Renal cortex interstitium (tissue), 11 donors: ENCODE results near the gene TIMM17B. TPM values are rescaled to one million over a fixed set of nuclear protein-coding genes. Genes with fewer than 3 reads are reported as not detected.
"Not testable (repeated sequence)": the region's sequence is repeated elsewhere in the genome, so short reads cannot be mapped to it uniquely, and the experiment has no call there.

ENCODE experiments used
- DNase-seq, 11 donors: peaks; one replicate each; pipeline ENCODE4 v3.0.0-alpha.2; 2013; ENCODE audit warnings: low read depth in 9 of 11, low spot score in 4 of 11; ENCODE audit errors: extremely low read depth in 1 of 11
- polyA plus RNA-seq, 3 donors: library from polyadenylated mRNA; unstranded; fragments of 120-200 nt; gene quantifications; one replicate each; pipeline ENCODE4 v1.2.1, GENCODE V29; 2013; ENCODE audit not compliant: insufficient read length in 3 of 3

TIMM17B gene
- polyA plus RNA-seq, 3 donors = 33.6 to 46.5 (median 44.3) TPM

- DNase-seq = no peak
Measured at GRCh38 chrX:48904180-48904579, 6.6 kb upstream of the TIMM17B start.

- DNase-seq = no peak
Measured at GRCh38 chrX:48903290-48903689, 5.7 kb upstream of the TIMM17B start.

- DNase-seq = no peak
Measured at GRCh38 chrX:48902776-48903175, 5.2 kb upstream of the TIMM17B start.

- DNase-seq = no peak
Measured at GRCh38 chrX:48902135-48902534, 4.6 kb upstream of the TIMM17B start.

GRCh38 chrX:48901069-48901468, 3.5 kb upstream of the TIMM17B start:
- DNase-seq = no peak

GRCh38 chrX:48899078-48899410, 1.5 kb upstream of the TIMM17B start:
- no peak for DNase-seq

GRCh38 chrX:48897157-48897624, 377 bp downstream of the TIMM17B start:
- DNase-seq = peak in 4 of 11 donors; percentile 47 to 67 (median 62)

- peak in 1 of 11 donors; percentile 9 for DNase-seq
Measured at GRCh38 chrX:48896611-48897011, 957 bp downstream of the TIMM17B start.

- DNase-seq = no peak
Measured at GRCh38 chrX:48894891-48895290, 2.7 kb downstream of the TIMM17B start.

GRCh38 chrX:48893556-48894348, 3.8 kb downstream of the TIMM17B start:
- DNase-seq = no peak

GRCh38 chrX:48892896-48893295, 4.7 kb downstream of the TIMM17B start:
- DNase-seq = no peak

GRCh38 chrX:48891402-48892288, 5.9 kb downstream of the TIMM17B start:
- DNase-seq = peak in 9 of 11 donors; percentile 39 to 79 (median 64)

GRCh38 chrX:48890934-48891401, 6.6 kb downstream of the TIMM17B start:
- no peak for DNase-seq

- DNase-seq = no peak
Measured at GRCh38 chrX:48890296-48890925, 7.2 kb downstream of the TIMM17B start.

- DNase-seq = not testable (repeated sequence)
Measured at GRCh38 chrX:48886586-48886985, 11.0 kb downstream of the TIMM17B start.

GRCh38 chrX:48883729-48884128, 13.8 kb downstream of the TIMM17B start:
- no peak for DNase-seq

GRCh38 chrX:48876944-48877343, 20.6 kb downstream of the TIMM17B start:
- not testable (repeated sequence) for DNase-seq

- DNase-seq = not testable (repeated sequence)
Measured at GRCh38 chrX:48872017-48872416, 25.6 kb downstream of the TIMM17B start.

- DNase-seq = no peak
Measured at GRCh38 chrX:48864210-48864609, 33.4 kb downstream of the TIMM17B start.
